Stimulated activated CD8-positive, alpha-beta memory T cell treated with anti-CD3 and anti-CD28 coated beads, Interleukin-7, amount 100 ng/mL, for 4 hours (primary cell): ENCODE measurements around the gene RACGAP1.

ENCODE experiments used
- DNase-seq, 2 donors: peaks; one replicate each; pipeline ENCODE4 v3.0.0-alpha.2; 2020; ENCODE audit warnings: low read depth in 2 of 2

The RACGAP1 gene

DNA sequence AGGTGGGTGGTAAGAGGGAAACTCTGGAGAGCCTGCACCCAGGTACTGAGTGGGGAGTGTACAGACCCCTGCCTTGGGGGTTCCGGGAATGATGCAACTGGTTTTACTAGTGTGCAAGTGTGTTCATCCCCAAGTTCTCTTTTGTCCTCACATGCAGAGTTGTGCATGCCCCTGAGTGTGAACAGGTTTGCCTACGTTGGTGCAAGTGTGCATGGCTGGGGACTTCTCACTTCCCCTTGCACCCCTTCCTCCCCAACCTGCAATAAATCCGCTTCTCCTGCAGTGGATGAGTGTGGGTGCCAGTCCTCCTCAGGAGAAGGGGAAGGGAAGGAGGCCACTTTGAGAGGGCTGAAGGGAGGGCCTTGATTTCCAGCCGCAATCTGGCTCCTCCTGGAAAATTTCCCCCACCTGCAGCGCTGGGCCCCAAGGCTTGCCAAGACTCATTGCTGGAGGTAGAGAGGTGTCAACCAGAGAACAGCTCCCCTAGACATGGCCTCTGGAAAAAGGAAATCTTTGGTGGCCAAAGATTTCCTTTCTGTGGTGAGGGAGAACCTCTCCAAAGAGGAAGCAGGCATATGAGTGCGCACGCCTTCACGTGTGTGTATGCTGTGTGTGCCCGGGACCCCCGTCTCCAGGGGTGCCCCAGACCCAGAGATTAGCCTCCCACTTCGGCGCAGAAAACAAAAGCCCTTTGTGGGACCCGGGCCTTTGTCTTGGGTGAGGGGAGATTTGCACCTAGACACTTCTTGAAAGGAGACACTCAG, 69.2 kb downstream of the RACGAP1 start:
- DNase-seq, result no peak

DNA sequence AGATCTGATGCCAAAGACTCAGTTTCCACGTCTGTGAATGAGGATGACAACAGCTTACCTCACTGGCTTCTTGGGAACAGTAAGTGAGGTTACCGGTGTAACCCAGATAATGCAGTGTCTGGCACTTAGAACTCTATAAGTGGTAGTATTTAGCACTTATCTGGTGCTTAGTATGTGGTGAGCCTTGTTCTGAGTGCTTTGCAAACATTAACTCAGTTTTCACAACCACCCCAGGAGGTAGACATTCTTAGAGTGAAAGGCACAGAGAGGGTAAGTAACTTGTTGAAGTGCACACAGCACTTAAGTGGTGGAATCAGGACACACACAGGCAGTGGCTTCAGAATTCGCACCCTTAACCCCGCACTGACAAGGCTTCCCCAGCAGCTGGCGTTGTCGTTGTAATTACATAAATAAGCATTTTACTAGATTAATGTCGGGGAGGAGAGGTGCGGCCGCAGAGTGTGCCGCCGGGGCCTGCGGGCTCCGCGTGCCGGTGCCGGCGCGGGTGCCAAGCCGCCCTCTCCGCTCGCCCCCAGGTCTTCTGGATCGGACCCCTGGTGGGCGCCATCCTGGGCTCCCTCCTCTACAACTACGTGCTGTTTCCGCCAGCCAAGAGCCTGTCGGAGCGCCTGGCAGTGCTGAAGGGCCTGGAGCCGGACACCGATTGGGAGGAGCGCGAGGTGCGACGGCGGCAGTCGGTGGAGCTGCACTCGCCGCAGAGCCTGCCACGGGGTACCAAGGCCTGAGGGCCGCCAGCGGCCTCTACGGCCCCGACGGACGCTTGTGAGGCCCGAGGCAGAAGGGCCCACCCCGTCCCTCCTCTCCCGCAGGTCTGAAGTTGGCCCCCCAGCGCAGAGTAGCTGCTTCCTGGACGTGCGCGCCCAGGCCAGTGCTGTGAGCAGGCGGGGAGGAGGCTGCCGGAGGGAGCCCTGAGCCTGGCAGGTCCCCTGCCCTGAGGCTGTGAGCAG, 70.1 kb downstream of the RACGAP1 start:
- DNase-seq, result no peak

DNA sequence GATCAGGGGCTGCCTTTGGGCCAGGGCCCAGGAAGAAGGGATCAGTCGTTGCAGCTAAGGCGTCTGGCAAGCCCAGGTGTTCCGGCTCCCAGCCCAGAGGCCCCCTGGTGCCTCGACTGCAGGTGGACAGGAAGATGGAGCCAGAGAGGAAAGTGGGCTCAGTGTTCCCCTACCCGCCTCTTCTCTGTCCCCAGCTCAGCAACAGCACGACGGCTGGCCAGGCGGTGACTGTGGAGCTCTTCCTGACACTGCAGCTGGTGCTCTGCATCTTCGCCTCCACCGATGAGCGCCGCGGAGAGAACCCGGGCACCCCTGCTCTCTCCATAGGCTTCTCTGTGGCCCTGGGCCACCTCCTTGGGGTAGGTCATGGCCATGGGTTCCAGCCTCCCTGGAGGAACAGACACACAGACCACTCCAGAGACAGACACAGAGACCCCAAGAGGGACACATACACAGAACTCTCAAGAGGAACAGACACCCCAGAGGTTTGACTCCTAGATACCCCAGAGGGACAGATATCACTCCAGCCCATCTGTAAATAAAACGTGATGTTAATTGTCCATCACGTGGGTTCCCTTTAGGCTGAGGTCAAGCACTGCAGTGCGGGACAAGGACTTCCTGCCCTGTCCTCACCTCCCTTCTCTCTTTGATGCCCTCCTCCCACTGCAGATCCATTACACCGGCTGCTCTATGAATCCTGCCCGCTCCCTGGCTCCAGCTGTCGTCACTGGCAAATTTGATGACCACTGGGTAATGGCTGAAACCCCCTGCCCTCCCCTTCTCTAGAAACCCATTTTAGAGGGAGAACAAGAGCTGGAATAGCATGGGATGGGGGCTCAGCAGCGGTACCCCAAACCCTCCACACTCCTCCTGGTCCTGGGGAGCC, 71.1 kb downstream of the RACGAP1 start:
- no peak for DNase-seq

DNA sequence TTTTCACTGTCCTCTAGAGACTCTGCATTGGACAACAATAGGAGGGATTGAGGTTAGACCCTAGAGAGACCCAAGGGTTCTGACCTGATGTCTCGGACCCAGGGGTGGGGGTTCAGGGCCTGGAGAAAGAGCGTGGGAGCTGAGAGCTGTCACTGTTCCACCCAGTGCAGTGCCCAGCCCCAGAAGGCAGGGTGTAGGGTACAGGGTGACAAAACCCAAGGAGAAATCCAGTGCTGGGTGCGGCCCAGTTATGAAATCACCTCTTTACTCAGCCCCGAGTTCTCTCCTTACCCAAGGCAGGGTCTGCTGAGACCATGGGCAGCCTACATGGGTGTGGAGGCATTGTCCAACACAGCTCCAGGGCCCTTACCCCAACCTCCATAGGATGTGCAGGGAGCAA, 72.1 kb downstream of the RACGAP1 start:
- DNase-seq, result no peak

DNA sequence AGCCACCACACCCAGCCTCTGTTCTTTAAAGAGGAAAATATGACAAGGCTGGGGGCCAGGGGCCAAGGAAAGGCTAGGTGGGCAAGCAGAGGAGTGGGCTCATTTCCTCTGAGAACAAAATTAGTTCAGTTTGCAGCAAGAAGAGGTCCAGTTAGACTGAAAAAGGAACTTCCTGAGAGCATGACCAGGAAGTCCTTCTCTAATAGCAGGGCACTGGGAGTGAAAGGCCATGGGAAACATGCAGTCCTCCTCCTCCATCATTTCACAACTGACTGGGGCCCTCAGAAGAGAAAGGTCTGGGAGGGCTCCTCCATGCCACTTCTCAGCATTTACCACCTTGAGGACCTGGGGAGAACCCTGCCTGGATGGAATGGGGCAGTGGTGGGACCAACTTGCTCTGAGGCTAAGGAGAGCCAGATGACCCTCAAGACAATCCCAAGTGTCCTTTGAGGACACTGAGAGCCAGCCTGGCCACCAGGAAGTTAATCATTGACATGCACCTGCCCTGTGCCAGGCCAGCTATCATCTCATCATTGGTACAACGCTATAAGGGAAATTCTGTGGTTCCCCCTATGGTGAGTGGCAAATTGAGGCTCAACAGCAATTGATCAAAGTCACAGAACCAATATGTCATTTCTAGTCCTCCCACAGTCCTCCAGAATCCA, 72.8 kb downstream of the RACGAP1 start:
- DNase-seq, result no peak

DNA sequence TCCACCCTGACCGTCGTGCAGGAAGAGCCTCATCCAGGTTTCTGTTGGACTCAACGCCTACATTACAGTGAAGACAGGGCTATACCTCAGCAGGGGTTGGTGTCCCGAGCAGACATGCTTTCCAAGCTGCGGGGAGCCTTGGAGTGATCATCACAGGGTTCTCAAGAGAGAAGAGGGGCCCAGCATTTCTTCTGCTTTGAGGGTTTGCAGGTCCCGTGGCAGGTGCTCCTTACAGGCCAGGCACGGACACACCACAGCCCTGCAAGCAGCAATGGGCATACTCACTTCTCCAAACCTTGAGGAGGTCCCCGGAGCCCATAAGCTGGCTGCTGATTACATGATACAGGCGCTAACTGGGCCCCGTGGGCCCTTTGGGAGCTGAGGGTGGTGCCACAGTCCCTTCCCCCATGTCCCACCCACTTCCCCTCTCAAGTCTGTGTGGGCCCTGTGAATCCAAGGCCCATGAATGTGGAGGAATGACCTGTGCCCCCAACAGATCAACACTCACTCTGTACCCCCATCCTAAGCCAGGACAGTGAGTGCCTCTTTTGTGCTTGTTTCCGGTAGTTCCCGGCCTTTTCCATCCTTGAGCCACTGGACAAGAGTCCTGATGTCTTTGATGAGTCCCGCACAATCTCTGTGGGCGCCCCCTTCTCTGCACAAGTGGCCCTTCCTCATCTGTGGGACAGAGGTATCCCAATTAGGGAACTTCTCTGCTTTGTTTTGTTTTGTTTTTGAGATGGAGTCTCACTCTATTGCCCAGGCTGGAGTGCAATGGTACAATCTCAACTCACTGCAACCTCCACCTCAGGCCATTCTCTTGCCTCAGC, 73.7 kb downstream of the RACGAP1 start:
- DNase-seq, result no peak

DNA sequence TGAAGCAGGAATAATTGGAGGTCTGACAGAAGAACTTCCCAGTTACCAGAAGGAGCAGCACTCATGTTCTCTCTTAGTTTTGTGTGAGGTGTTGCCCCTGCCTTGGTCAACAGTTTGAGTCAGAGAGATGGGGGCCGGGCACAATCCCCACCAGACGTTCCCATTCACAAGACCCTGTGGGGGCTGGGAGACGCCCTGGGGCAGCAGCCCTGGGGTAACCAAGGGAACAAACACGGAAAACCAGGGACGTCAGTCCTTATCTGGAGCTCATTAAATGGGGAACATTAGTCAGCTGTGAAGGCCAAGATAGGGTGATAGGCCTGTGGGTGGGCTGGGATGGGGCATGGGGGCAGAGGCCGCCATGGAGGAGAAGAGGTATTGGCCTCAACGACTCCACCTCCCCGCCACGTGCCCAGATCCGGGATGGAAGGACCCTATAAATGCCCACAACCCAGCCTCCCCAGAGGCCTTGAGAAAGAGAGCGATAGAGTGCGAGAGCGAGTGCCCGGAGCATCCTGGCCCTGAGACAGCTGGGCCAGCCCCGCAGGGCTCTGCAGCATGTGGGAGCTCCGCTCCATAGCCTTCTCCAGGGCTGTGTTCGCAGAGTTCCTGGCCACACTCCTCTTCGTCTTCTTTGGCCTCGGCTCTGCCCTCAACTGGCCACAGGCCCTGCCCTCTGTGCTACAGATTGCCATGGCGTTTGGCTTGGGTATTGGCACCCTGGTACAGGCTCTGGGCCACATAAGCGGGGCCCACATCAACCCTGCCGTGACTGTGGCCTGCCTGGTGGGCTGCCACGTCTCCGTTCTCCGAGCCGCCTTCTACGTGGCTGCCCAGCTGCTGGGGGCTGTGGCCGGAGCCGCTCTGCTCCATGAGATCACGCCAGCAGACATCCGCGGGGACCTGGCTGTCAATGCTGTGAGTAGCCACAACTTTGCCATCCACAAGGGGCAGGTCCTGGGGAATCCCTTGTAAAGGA, 74.7 kb downstream of the RACGAP1 start, which contains the start of gene AQP2:
TSS of gene AQP2 (plus strand) at position 465 of the 979 bp plus-strand sequence. CDS start at position 559, 94 bp downstream.
- DNase-seq, result no peak

DNA sequence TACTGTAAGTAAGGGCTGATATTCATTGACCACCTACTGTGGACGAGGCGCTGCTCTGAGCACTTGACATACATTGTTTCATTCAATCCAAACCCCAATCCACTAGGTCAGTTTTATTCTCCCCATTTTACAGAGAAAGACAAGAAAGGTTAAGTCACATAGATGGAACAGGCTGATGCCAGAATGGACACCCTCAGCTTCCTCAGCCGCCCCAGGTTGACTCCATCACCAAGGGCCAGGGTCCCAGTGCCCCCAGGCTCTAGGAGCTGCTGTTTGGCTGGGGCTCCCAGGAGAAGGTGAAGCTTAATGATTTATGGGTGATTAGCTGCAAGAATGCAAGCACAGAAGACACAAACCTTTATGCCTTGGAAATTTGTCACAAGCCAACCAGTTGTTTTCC, 75.4 kb downstream of the RACGAP1 start:
- DNase-seq, result no peak

DNA sequence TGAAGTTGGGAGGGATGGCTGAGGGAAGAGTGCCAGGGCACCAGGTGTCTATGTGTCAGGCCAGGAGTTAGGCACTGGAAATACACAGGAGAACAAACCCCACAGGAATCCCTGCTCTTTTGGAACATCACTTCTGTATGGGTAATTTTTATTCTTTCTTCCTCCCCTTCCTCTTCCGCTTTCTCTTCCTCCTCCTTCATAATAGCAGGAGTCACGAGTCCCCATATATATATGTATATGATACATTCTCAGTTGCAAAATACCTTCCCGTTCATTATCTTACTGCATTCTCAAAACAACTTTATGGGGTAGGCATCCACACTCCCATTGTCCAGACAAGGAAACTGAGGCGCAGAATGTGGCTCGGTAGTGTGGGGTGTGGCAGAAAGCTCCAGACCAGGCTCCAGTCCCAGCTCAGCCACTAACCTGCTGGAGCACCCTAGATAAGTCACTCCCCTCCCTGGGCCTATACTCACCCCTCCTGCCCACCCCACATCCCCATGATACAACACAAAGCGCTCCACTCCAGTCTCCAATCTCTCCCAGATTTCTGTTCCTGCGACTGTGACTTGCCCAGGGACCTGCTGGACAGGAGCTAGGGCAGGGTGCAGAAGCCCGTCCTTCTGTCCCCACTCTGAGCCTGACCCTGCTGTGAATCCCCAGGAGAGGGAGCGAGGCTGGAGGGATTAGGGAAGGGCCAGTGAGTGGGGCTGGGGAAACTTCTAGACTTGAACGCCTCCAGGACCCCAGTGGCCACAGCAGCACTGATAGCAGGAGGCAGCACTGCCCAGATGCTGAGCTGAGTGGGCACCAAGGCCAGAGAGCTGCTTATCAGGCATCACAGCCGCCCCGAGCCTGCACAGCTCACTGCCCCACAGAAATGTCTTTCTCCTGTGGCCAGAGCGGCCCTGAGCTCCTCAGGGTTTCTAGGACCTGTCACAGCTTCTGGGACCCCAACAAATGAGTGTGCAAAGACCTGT, 76.1 kb downstream of the RACGAP1 start:
- no peak for DNase-seq

DNA sequence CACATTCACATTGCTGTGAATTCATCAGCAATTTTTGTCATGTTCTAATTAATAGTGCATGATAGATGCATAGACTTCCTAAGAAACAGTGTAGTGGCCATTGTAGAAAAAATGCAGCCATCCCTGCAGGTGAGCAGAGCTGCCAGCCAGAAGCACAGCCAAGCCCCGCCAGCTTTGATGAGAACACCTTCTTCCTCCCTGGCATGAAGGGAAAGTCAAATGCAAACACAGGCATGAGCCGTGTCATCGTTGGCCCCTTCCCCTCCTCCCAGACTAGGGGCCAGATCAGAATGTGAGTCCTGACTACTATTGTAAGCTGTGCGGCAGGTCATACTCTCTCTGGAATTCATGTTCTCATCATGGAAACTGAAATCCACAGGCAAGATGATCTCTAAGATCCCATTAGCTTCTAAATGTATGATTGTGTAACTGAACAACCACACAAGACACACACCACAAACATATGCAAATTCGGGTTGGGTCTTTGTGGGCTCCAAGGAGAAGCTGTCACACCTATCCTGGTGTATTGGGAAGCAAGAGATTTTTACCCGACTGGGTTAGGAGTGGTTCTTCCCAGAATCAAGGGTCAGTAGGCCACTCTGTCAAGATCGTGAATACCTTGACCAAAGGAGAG, 77.6 kb downstream of the RACGAP1 start:
- DNase-seq, result no peak

DNA sequence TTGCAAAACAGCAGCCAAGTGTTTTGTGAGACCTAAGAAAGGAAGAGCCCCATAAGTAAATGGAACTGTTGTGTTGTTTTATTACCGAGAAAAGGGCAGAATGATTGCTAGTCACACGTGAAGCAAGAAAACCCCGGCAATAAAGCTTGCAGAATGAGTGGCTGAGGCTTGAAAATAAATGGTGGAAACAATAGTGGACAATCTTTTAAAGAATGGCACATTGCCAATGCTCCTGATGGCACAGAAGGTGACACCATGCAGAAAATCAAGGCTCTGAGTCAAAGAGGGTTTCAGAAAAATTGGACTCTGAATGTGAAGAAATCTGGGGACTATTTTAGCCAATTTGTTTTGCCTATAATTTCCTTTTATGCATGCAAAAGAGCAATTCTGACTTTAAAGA, 78.8 kb downstream of the RACGAP1 start:
- no peak for DNase-seq

DNA sequence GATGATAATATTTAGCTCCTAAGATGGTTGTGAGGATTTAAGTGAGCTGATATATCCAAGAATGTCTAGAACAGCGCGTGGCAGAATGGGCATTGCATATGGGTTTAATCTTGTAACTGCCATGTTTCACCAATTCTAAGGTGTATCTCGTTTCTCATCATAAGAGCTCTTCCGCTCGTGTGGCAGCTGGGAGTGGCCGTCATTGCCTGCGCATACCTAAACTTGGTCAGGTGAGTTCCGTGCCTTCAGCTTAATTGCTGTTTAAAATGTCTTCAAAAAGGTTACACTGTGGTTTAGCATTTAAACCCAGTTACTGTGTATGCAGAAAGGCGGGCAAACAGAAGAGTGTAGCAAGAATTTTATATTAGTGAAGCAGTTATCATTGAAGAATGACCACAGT, 79.2 kb downstream of the RACGAP1 start:
- no peak for DNase-seq

DNA sequence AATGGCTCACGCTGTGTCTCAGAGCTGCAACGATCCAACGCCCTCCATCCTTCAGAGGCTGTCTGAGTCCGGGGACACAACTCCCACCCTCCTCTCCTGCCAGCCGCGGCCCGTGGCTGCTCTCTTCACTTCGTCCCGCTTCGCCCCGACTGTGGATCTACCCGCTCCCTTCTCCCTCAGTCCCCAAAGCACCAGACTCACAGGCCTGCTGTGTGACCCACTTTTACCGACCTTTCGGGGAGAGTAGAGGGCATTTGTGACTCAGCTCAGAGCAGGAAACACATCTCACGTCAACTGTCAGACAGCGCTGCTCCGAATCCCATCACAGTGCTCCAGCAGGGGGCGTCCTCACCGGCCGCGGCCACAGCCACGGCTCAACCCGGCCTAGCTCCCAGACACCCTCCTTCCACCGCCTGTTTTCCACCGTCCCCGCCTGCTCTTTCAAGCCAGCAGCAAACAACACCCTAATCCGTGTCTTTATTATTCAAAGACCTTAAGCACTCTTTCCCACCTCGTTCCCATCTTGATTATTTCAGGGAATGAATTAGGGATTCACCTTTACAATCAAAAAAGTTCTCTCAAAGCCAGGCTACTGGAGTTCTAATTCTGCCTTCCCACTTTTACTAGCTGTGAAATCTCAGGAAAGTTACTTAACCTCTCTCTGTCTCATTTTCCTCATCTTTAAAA, 79.8 kb downstream of the RACGAP1 start:
- DNase-seq, result peak; percentile 68 to 72

DNA sequence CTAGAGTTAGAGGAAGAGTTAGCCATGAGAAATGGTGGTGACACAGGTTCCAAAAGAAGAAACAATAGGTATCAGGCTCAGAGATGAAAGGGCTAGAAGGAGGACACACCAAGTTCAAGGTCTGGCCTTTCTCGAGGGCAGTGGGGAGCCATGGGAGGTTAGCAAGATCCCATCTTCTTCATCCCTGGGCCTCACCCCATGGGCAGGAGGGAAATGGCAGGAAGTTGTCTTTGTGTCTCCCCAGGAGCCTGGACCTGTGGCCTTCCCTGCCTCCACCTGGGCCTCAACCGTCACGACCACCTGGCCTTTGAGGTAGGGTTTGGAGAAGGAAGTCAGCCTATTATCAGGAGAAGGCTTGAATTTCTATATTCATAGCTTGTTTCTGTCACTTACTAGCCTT, 80.6 kb downstream of the RACGAP1 start:
- DNase-seq, result no peak

DNA sequence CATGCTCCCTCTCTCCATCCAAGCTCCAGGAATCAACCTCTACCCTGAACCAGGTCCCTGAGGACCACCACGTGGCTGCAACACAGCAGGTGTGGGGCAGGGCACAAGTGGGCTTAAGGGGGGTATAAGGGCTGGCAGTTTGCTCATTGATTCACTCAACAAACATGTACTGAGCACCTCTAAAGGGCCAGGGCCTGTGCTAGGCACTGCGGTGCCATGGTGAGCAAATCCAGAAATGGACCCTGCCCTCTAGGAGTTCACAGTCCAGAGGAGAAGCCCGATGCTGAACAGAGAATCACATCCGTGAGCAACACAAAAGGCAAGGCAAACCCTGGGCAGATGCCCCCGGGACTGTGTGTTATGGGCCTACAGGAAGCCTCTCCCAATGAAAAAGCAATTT, 81.2 kb downstream of the RACGAP1 start:
- DNase-seq, result no peak

DNA sequence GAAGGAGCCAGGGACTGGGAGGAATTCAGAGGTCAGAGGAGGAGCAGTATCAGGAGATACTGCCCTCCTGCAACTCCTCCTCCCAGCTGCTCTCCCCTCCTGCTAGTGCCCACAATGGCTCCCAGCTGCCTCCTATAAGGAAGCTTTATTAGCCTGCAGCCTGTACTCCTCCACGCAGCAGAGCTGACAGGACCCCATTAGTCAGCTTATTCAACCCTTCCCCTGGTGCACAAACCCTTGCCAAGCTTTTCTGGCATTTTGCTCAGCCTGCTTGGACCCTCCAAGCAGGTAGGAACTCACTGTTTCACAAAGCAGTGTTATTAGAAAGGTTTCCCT, 81.7 kb downstream of the RACGAP1 start:
- DNase-seq, result no peak
